Psoas muscle (tissue), 8 donors: ENCODE results near the gene GMFB. TPM values are rescaled to one million over a fixed set of nuclear protein-coding genes. Genes with fewer than 3 reads are reported as not detected.

ENCODE experiments used
- ATAC-seq, 4 donors: fragments of 200-7000 bp; cut with Tn5 transposase; one replicate each; pipeline ENCODE4 v1.9.1; 2020; ENCODE audit warnings: moderate library complexity in 3 of 4, mild to moderate bottlenecking in 2 of 4
- DNase-seq, 2 donors: peaks; one replicate each; pipeline ENCODE4 v3.0.0-alpha.2; 2020
- H3K27ac ChIP-seq: fragments of 200-600 bp; one replicate; pipeline ENCODE4 v1.8.0; 2022
- H3K27me3 ChIP-seq, 3 donors: fragments of 200-600 bp in 1 of 3; one replicate each; pipeline versions ENCODE4 v1.6.1 to v1.8.0; 2013 to 2022; ENCODE audit warnings: low read length in 2 of 3, mild to moderate bottlenecking in 2 of 3, moderate library complexity in 1 of 3; ENCODE audit not compliant: insufficient read depth in 3 of 3
- H3K36me3 ChIP-seq, 2 donors: fragments of 200-600 bp in 1 of 2; one replicate each; pipeline versions ENCODE4 v1.6.1 to v1.8.0; 2013 to 2022; ENCODE audit warnings: low read depth in 1 of 2, mild to moderate bottlenecking in 1 of 2, moderate library complexity in 1 of 2; ENCODE audit not compliant: insufficient read depth in 1 of 2
- H3K4me1 ChIP-seq: fragments of 200-600 bp; one replicate; pipeline ENCODE4 v1.8.0; 2022
- H3K4me3 ChIP-seq: fragments of 200-600 bp; one replicate; pipeline ENCODE4 v1.8.0; 2022; ENCODE audit warnings: mild to moderate bottlenecking
- H3K9me3 ChIP-seq: fragments of 200-600 bp; one replicate; pipeline ENCODE4 v1.8.0; 2022
- CTCF ChIP-seq: fragments of 200-600 bp; IDR thresholded peaks from one replicate; pipeline ENCODE4 v1.8.0; 2022; ENCODE audit warnings: antibody characterized with exemption
- WGBS, 3 donors: extraction: QIAGEN DNeasy Blood & Tissue Kit; methylation state at CpG; one replicate each; pipeline versions ENCODE4 v1.1.6 to v1.1.7; 2013; 5-methylcytosine and 5-hydroxymethylcytosine counted together
- intact Hi-C, 2 donors: fragments of 100-400 bp; cut with DNase I; formaldehyde crosslinking; loops; one replicate each; pipeline versions ENCODE4 v1.11.0 to v1.14.2; 2022
- polyA plus RNA-seq, 3 donors: library from polyadenylated mRNA; stranded (reverse); fragments of 200-250 nt; gene quantifications; one replicate each; pipeline ENCODE4 v1.2.3, GENCODE V29; 2013
- total RNA-seq, 4 donors: library from RNA; stranded (reverse); fragmentation: NEBNext Ultra II Directional in 2 of 4; extraction: Animal tissue kit (Norgen Biotek cat#: 25700) in 2 of 4; gene quantifications; one replicate each; pipeline versions ENCODE4 v1.2.1 to v1.2.4, GENCODE V29; 2021 to 2023
- donor health status: healthy with polysubstance abuse.
- donor health status: DM: no; HTN: no; CAD: no; lungs with moderate emphysema.
- donor health status: Bipolar disorder and iron deficiency.
- donor health status: healthy.
- donor health status: DM: yes; HTN: yes; CAD: no.
- donor health status: DM: no; HTN: no; CAD: no.
- donor health status: DM: no; HTN: no; CAD: no.
- donor health status: DM: yes; HTN: yes; CAD: no.

Gene GMFB
- total and polyA plus RNA-seq, 7 donors: 5.0 to 22.9 (median 14.5) TPM

- DNase-seq (no peak), ATAC-seq (no peak)
- no peak for TF ChIP-seq CTCF
- intact Hi-C loops: no loop called here
- WGBS, 3 donors: 62 to 76% (median 64%) methylated on average over 2 of the region's 2 CpGs
- Histone ChIP-seq H3K4me3 (no peak overlapping the region), H3K27me3 (no peaks in the 10 kb centered on the region), H3K9me3 (no peaks in the 10 kb centered on the region), H3K4me1 (no peaks in the 10 kb centered on the region), H3K27ac (no peak overlapping the region), H3K36me3 (peaks cover 0 to 60% of the 10 kb centered on the region in 2 donors)
Observed at GRCh38 chr14:54528973-54529372, 40.2 kb upstream of the GMFB start.

- Histone ChIP-seq H3K4me3 (no peak overlapping the region), H3K4me1 (no peaks in the 10 kb centered on the region), H3K9me3 (no peaks in the 10 kb centered on the region), H3K27me3 (no peaks in the 10 kb centered on the region), H3K27ac (no peak overlapping the region), H3K36me3 (peaks cover 0 to 60% of the 10 kb centered on the region in 2 donors)
- ATAC-seq (no peak), DNase-seq (no peak)
- WGBS, 3 donors: 93 to 96% (median 93%) methylated on average over 4 of the region's 4 CpGs
- TF ChIP-seq CTCF: no peak
- intact Hi-C loops: no loop called here
Observed at GRCh38 chr14:54524410-54524809, 35.6 kb upstream of the GMFB start.

GRCh38 chr14:54516709-54517108 is 27.9 kb upstream of the GMFB start:
- Histone ChIP-seq H3K4me1 (peaks cover 11% of the 10 kb centered on the region), H3K27me3 (no peaks in the 10 kb centered on the region), H3K27ac (no peak overlapping the region), H3K9me3 (peaks cover 17% of the 10 kb centered on the region), H3K36me3 (peaks cover 0 to 7% of the 10 kb centered on the region in 2 donors), H3K4me3 (no peak overlapping the region)
- intact Hi-C loops: no loop called here
- DNase-seq: no peak
- WGBS, 3 donors: 96 to 98% (median 97%) methylated on average over 1 of the region's 1 CpG
- TF ChIP-seq CTCF: no peak
- no peak for ATAC-seq

- Histone ChIP-seq H3K4me3 (no peak overlapping the region), H3K9me3 (peaks cover 17% of the 10 kb centered on the region), H3K4me1 (peaks cover 21% of the 10 kb centered on the region), H3K36me3 (peaks cover 0 to 7% of the 10 kb centered on the region in 2 donors), H3K27ac (no peak overlapping the region), H3K27me3 (no peaks in the 10 kb centered on the region)
- no peak for TF ChIP-seq CTCF
- no peak for ATAC-seq
- 90 to 100% (median 93%) methylated on average over 1 of the region's 1 CpG for WGBS, 3 donors
- DNase-seq: no peak
- intact Hi-C loops: no loop called here
Observed at GRCh38 chr14:54515670-54516069, 26.9 kb upstream of the GMFB start.

GRCh38 chr14:54512393-54512792 is 23.6 kb upstream of the GMFB start:
- H3K9me3 ChIP-seq: peaks cover 17% of the 10 kb centered on the region
- WGBS, 3 donors: 31 to 69% (median 53%) methylated on average over 1 of the region's 1 CpG
- peaks cover 24% of the 10 kb centered on the region for H3K4me1 ChIP-seq
- peak in 1 of 4 donors; percentile 8 for ATAC-seq
- no peak for TF ChIP-seq CTCF
- DNase-seq: no peak
- peak overlapping the region; percentile 50 for H3K27ac ChIP-seq
- intact Hi-C loops: no loop called here
- peaks cover 0 to 7% of the 10 kb centered on the region in 2 donors for H3K36me3 ChIP-seq
- H3K27me3 ChIP-seq: no peaks in the 10 kb centered on the region
- no peak overlapping the region for H3K4me3 ChIP-seq
